Vagina (tissue), 2 donors: Measurements from ENCODE around the gene GABRB2. TPM values are rescaled to one million over a fixed set of nuclear protein-coding genes. Genes with fewer than 3 reads are reported as not detected.

Source experiments
- DNase-seq, 2 donors: peaks; one replicate each; pipeline ENCODE4 v3.0.0-alpha.2; 2017; ENCODE audit errors: extremely low spot score in 2 of 2
- H3K27ac ChIP-seq: fragments of 200-600 bp; sonication (generic); one replicate; pipeline ENCODE4 v1.5.1; 2019
- H3K27me3 ChIP-seq: fragments of 200-600 bp; sonication (generic); one replicate; pipeline ENCODE4 v1.5.1; 2019
- H3K36me3 ChIP-seq, 2 donors: fragments of 200-600 bp; sonication (generic); one replicate each; pipeline ENCODE4 v1.5.1; 2017 to 2019
- H3K4me1 ChIP-seq: fragments of 200-600 bp; sonication (generic); one replicate; pipeline ENCODE4 v1.5.1; 2019
- H3K4me3 ChIP-seq, 2 donors: fragments of 200-600 bp; sonication (generic); 1 replicate in 1 of 2; 2 replicates in 1 of 2; pipeline ENCODE4 v1.5.1; 2016 to 2019
- H3K9me3 ChIP-seq: fragments of 200-600 bp; sonication (generic); one replicate; pipeline ENCODE4 v1.5.1; 2019
- CTCF ChIP-seq, 3 experiments: fragments of 450-650 bp in 2 of 3; fragments of 200-600 bp in 1 of 3; sonication (generic) in 1 of 3; IDR thresholded peaks; one replicate each; pipeline ENCODE4 v1.5.1; 2017 to 2019; ENCODE audit warnings: antibody characterized with exemption in 3 of 3, mild to moderate bottlenecking in 2 of 3, moderate library complexity in 2 of 3
- POLR2A ChIP-seq, 2 donors: fragments of 450-650 bp; IDR thresholded peaks; one replicate each; pipeline ENCODE4 v1.6.1; 2017; ENCODE audit warnings: antibody characterized with exemption in 2 of 2, mild to moderate bottlenecking in 2 of 2, moderate library complexity in 2 of 2
- POLR2AphosphoS5 ChIP-seq, 2 donors: sonication (generic); formaldehyde crosslinking; IDR thresholded peaks; one replicate each; pipeline ENCODE4 v1.9.0; 2017; ENCODE audit warnings: antibody characterized with exemption in 2 of 2, mild to moderate bottlenecking in 2 of 2, low read depth in 1 of 2; ENCODE audit not compliant: insufficient read depth in 1 of 2
- intact Hi-C: fragments of 100-400 bp; cut with DNase I; formaldehyde crosslinking; loops from one replicate; pipeline ENCODE4 v1.15.1; 2023
- total RNA-seq: library from RNA; depleted of rRNA; stranded (reverse); fragments of >200 nt; gene quantifications from one replicate; pipeline ENCODE4 v1.2.3, GENCODE V29; 2016

GABRB2 gene
- total RNA-seq, 1 donor from 2014 or later: under 0.01 TPM

- DNase-seq: no peak
- H3K27ac ChIP-seq: no peak overlapping the region
- no peaks in the 10 kb centered on the region for H3K36me3 ChIP-seq
- H3K4me1 ChIP-seq: no peaks in the 10 kb centered on the region
- TF ChIP-seq POLR2A (IDR thresholded peaks at IDR 0.05): no peak
- TF ChIP-seq POLR2AphosphoS5 (IDR thresholded peaks at IDR 0.05; ENCODE audit: insufficient read depth in 1 of 2, low read depth in 1 of 2): no peak
- no peak for TF ChIP-seq CTCF (IDR thresholded peaks at IDR 0.05)
- no peak overlapping the region for H3K4me3 ChIP-seq
- H3K27me3 ChIP-seq: no peaks in the 10 kb centered on the region
- intact Hi-C loops: no loop called here
- H3K9me3 ChIP-seq: no peaks in the 10 kb centered on the region
These were observed 202.3 kb downstream of the GABRB2 start for GRCh38 chr5:161344234-161344633.

- H3K27ac ChIP-seq: no peak overlapping the region
- no peak for TF ChIP-seq POLR2A (IDR thresholded peaks at IDR 0.05)
- no peak for TF ChIP-seq CTCF (IDR thresholded peaks at IDR 0.05)
- TF ChIP-seq POLR2AphosphoS5 (IDR thresholded peaks at IDR 0.05; ENCODE audit: insufficient read depth in 1 of 2, low read depth in 1 of 2): no peak
- no peak overlapping the region for H3K4me3 ChIP-seq
- no peaks in the 10 kb centered on the region for H3K9me3 ChIP-seq
- H3K27me3 ChIP-seq: no peaks in the 10 kb centered on the region
- intact Hi-C loops: no loop called here
- no peaks in the 10 kb centered on the region for H3K4me1 ChIP-seq
- no peak for DNase-seq
- H3K36me3 ChIP-seq: no peaks in the 10 kb centered on the region
These were observed 203.6 kb downstream of the GABRB2 start for GRCh38 chr5:161342886-161343285.

- H3K4me3 ChIP-seq: no peak overlapping the region
- no peaks in the 10 kb centered on the region for H3K9me3 ChIP-seq
- intact Hi-C loops: no loop called here
These were observed 206.5 kb downstream of the GABRB2 start for GRCh38 chr5:161340012-161340411.

GRCh38 chr5:161333194-161333880, 213.2 kb downstream of the GABRB2 start:
- intact Hi-C loops: no loop called here
- H3K36me3 ChIP-seq: no peaks in the 10 kb centered on the region
- H3K9me3 ChIP-seq: no peaks in the 10 kb centered on the region
- H3K4me1 ChIP-seq: no peaks in the 10 kb centered on the region
- no peak for DNase-seq
- TF ChIP-seq CTCF (IDR thresholded peaks at IDR 0.05): no peak
- TF ChIP-seq POLR2A (IDR thresholded peaks at IDR 0.05): no peak
- no peak for TF ChIP-seq POLR2AphosphoS5 (IDR thresholded peaks at IDR 0.05; ENCODE audit: insufficient read depth in 1 of 2, low read depth in 1 of 2)
- no peak overlapping the region for H3K27ac ChIP-seq
- H3K27me3 ChIP-seq: no peaks in the 10 kb centered on the region
- H3K4me3 ChIP-seq: no peak overlapping the region

More at GRCh38 chr5:161340012-161340411, 206.5 kb downstream of the GABRB2 start:
- H3K36me3 ChIP-seq: no peaks in the 10 kb centered on the region
- no peaks in the 10 kb centered on the region for H3K27me3 ChIP-seq
- no peaks in the 10 kb centered on the region for H3K4me1 ChIP-seq
- DNase-seq: no peak
- no peak for TF ChIP-seq CTCF (IDR thresholded peaks at IDR 0.05)
- H3K27ac ChIP-seq: no peak overlapping the region

- H3K4me1 ChIP-seq: no peaks in the 10 kb centered on the region
- H3K27ac ChIP-seq: no peak overlapping the region
- intact Hi-C loops: no loop called here
- no peak overlapping the region for H3K4me3 ChIP-seq
- H3K9me3 ChIP-seq: no peaks in the 10 kb centered on the region
- no peaks in the 10 kb centered on the region for H3K36me3 ChIP-seq
- no peaks in the 10 kb centered on the region for H3K27me3 ChIP-seq
- no peak for DNase-seq
- TF ChIP-seq POLR2AphosphoS5 (IDR thresholded peaks at IDR 0.05; ENCODE audit: insufficient read depth in 1 of 2, low read depth in 1 of 2) (no peak), CTCF (IDR thresholded peaks at IDR 0.05) (no peak), POLR2A (IDR thresholded peaks at IDR 0.05) (no peak)
These were observed 214.2 kb downstream of the GABRB2 start for GRCh38 chr5:161332343-161332742.
